Heart left ventricle (tissue), 13 donors: ENCODE results near the gene ADCY3.

Experiments used
- POLR2A ChIP-seq, 2 donors: fragments of 450-650 bp; IDR thresholded peaks; one replicate each; pipeline ENCODE4 v1.6.1; 2017; ENCODE audit warnings: antibody characterized with exemption in 2 of 2, mild to moderate bottlenecking in 2 of 2, moderate library complexity in 2 of 2
- TF ChIP-seq, protein P1 (sequence below), 12 donors: fragments of 200-600 bp; sonication (generic) in 4 of 12; IDR thresholded peaks; one replicate each; pipeline versions ENCODE4 v1.5.0 to v1.8.0; 2018 to 2022; ENCODE audit warnings: antibody characterized with exemption in 12 of 12, mild to moderate bottlenecking in 5 of 12
- donor health status: ischemic (EF 13 %, LVEDD 7.1; RV severe dilation, severe dysfunction).
- donor health status: DM: no; HTN: yes; CAD: no.
- donor health status: DM: no; HTN: no; CAD: no.
- donor health status: ischemic (EF 25% LVEDD 6.9; RV normal size, moderate dysfunction).
- donor health status: ischemic (EF 25% LVEDD 5.7; RV mildly dilated, moderate dysfunction).
- donor health status: ischemic (EF 35%, LVEDD 5.7; RV mildly dilated, moderate dysfunction).
- donor health status: nonischemic (EF 11% LVEDD 7.7; RV severe dilation, severe dysfunction).
- donor health status: DM: yes; HTN: yes; CAD: no.
- donor health status: PGD.
- donor health status: ischemic (EF 29% LVEDD 5.4; RV normal size, mild dysfunction).
- donor health status: nonischemic (EF 23%, LVEDD 6.1; RV moderate dilation, normal function).

DNA sequence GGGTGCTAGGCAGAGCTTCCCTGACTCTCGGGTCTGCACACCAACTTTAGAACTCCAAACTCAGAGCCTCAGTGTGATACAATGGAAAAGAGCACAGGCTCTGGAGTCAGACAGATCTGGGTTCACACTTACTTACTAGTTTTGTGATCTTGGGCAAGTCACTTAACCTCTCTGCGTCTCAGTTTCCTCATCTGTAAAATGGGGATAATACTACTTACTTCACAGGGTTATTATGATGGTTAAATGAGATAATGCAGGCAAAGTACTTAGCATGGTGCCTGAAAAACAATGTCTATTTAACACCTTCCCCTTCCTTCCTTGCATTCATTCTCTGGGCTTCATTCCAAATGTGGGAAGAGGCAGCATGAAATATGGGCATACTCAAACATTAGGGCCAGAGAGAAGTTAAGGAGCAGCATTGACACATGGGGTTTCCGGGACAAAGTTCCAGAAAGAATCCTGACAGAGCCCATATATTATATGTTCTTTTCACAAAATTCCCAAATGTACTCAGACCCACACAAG, 38.4 kb upstream of the ADCY3 start:
- TF ChIP-seq, protein P1, sequence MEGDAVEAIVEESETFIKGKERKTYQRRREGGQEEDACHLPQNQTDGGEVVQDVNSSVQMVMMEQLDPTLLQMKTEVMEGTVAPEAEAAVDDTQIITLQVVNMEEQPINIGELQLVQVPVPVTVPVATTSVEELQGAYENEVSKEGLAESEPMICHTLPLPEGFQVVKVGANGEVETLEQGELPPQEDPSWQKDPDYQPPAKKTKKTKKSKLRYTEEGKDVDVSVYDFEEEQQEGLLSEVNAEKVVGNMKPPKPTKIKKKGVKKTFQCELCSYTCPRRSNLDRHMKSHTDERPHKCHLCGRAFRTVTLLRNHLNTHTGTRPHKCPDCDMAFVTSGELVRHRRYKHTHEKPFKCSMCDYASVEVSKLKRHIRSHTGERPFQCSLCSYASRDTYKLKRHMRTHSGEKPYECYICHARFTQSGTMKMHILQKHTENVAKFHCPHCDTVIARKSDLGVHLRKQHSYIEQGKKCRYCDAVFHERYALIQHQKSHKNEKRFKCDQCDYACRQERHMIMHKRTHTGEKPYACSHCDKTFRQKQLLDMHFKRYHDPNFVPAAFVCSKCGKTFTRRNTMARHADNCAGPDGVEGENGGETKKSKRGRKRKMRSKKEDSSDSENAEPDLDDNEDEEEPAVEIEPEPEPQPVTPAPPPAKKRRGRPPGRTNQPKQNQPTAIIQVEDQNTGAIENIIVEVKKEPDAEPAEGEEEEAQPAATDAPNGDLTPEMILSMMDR (IDR thresholded peaks at IDR 0.05), result no peak
- TF ChIP-seq POLR2A (IDR thresholded peaks at IDR 0.05), result no peak
